Measurements from ENCODE around the gene CDK8. TPM values are rescaled to one million over a fixed set of nuclear protein-coding genes. Genes with fewer than 3 reads are reported as not detected.

CDK8 gene
- total and polyA plus RNA-seq, 2 experiments from 2014 or later: 16.1 to 27.0 TPM

DNA sequence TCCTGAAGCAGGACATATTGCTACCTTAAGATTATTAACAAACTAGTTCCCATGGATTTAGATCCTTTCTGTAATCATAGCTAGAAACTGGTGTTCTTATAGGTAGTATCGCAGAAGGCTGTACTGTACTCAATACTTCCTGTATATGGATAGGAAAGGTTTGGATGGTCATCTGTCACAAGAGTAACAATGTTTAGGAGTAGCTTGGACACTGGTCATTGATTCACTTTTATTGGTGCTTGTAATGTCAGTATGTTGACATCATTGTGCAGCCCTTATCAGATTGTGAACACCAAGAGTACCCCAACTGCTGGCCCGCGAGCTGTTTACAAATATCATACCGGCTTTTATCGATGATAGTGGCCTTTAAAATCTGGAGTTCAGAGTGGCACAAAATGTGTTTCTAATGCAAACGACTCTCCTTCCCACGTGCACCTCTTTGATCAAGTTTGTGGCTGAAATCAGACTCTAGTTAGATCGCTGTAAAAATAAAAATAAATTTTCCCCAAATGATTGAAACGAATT, 605 bp upstream of the CDK8 start:
- Histone ChIP-seq H4K20me1 (ENCODE audit: insufficient read depth, poor library complexity, severe bottlenecking) (peaks cover 31% of the 10 kb centered on the region), H3K9me3 (ENCODE audit: low read depth) (no peaks in the 10 kb centered on the region), H2AFZ (peak overlapping the region; percentile 90), H3K4me3 (no peak overlapping the region), H3K27me3 (no peaks in the 10 kb centered on the region), H3K36me3 (replicated peaks; ENCODE audit: insufficient read depth, low read depth) (no peaks in the 10 kb centered on the region), H3K79me2 (peaks cover 35% of the 10 kb centered on the region), H3K9me2 (replicated peaks; ENCODE audit: insufficient read depth) (no peaks in the 10 kb centered on the region), H3K4me1 (ENCODE audit: insufficient read depth) (peaks cover 18% of the 10 kb centered on the region), H3K4me2 (peak overlapping the region; percentile 84), H3K27ac (no peak overlapping the region)
- WGBS (ENCODE audit: low lambda C conversion rate, missing lambda C conversion rate): 49% methylated on average over 9 of the region's 9 CpGs
- DNase-seq (ENCODE audit: low spot score): no peak
- TF ChIP-seq EZH2phosphoT487 (IDR thresholded peaks at IDR 0.05; ENCODE audit: low read depth, severe bottlenecking, unreplicated experiment) (no peak), EZH2 (IDR thresholded peaks at IDR 0.05; ENCODE audit: borderline replicate concordance) (no peak)
- TF ChIP-seq, protein P1, sequence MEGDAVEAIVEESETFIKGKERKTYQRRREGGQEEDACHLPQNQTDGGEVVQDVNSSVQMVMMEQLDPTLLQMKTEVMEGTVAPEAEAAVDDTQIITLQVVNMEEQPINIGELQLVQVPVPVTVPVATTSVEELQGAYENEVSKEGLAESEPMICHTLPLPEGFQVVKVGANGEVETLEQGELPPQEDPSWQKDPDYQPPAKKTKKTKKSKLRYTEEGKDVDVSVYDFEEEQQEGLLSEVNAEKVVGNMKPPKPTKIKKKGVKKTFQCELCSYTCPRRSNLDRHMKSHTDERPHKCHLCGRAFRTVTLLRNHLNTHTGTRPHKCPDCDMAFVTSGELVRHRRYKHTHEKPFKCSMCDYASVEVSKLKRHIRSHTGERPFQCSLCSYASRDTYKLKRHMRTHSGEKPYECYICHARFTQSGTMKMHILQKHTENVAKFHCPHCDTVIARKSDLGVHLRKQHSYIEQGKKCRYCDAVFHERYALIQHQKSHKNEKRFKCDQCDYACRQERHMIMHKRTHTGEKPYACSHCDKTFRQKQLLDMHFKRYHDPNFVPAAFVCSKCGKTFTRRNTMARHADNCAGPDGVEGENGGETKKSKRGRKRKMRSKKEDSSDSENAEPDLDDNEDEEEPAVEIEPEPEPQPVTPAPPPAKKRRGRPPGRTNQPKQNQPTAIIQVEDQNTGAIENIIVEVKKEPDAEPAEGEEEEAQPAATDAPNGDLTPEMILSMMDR (IDR thresholded peaks at IDR 0.05; ENCODE audit: poor library complexity): no peak

DNA sequence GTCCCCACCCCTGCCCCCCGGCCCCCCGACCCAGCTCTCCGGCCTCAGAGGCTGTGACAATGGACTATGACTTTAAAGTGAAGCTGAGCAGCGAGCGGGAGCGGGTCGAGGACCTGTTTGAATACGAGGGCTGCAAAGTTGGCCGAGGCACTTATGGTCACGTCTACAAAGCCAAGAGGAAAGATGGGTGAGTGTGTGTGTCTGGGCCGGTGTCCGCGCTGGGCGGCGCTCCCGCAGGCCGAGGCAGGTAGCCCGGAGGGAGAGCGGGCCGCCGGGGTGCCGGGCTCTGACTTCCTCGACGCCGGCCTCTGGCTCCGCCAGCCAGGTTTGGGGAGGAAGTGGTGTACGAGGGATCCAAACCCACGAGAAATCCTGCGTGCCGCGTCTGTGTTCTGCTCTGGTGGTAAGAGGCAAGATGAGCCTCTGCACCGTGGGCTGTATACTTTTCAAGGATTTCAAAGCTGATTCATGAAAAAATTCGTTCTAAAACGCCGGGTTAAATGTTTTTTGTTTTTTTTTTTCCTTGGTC, 718 bp downstream of the CDK8 start:
- peaks cover 36% of the 10 kb centered on the region for H4K20me1 ChIP-seq (ENCODE audit: insufficient read depth, poor library complexity, severe bottlenecking)
- WGBS (ENCODE audit: low lambda C conversion rate, missing lambda C conversion rate): under 1% methylated on average over 34 of the region's 35 CpGs
- no peak for TF ChIP-seq EZH2 (IDR thresholded peaks at IDR 0.05; ENCODE audit: borderline replicate concordance)
- TF ChIP-seq, protein P1 (IDR thresholded peaks at IDR 0.05; ENCODE audit: poor library complexity): peak; percentile 11
- H3K27ac ChIP-seq: peak overlapping the region; percentile 96
- H3K9me3 ChIP-seq (ENCODE audit: low read depth): no peaks in the 10 kb centered on the region
- H2AFZ ChIP-seq: peak overlapping the region; percentile 90
- no peaks in the 10 kb centered on the region for H3K27me3 ChIP-seq
- H3K4me3 ChIP-seq: peak overlapping the region; percentile 84
- no peaks in the 10 kb centered on the region for H3K9me2 ChIP-seq (replicated peaks; ENCODE audit: insufficient read depth)
- peaks cover 18% of the 10 kb centered on the region for H3K4me1 ChIP-seq (ENCODE audit: insufficient read depth)
- H3K4me2 ChIP-seq: peak overlapping the region; percentile 84
- H3K79me2 ChIP-seq: peaks cover 49% of the 10 kb centered on the region
- no peaks in the 10 kb centered on the region for H3K36me3 ChIP-seq (replicated peaks; ENCODE audit: insufficient read depth, low read depth)
- peak; percentile 71 for DNase-seq (ENCODE audit: low spot score)

DNA sequence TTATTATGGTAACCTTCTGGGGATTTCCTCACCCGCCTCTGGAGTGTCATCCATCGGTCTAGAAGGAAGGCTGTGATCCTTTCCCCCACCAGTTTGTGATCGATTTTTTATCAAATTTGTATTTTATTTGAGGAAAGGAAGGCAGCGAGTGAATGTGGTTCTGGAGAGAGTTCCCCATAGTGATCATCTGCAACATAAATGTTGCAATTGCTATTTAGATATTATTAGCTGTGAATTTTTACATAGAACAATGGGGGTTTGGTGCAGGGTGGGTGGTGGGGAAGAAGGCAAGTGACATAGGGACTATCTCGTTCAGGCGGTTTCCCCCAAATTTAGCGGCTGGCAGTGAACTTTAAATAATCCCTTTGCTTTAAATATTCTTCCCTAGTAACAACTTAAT, 1.2 kb downstream of the CDK8 start:
- DNase-seq (ENCODE audit: low spot score): no peak
- Histone ChIP-seq H3K4me3 (peak overlapping the region; percentile 84), H3K4me2 (peak overlapping the region; percentile 84), H3K9me2 (replicated peaks; ENCODE audit: insufficient read depth) (no peaks in the 10 kb centered on the region), H2AFZ (peak overlapping the region; percentile 90), H3K27ac (peak overlapping the region; percentile 96), H3K79me2 (peaks cover 53% of the 10 kb centered on the region), H3K27me3 (no peaks in the 10 kb centered on the region), H3K36me3 (replicated peaks; ENCODE audit: insufficient read depth, low read depth) (no peaks in the 10 kb centered on the region), H4K20me1 (ENCODE audit: insufficient read depth, poor library complexity, severe bottlenecking) (peaks cover 41% of the 10 kb centered on the region), H3K9me3 (ENCODE audit: low read depth) (no peaks in the 10 kb centered on the region), H3K4me1 (ENCODE audit: insufficient read depth) (peaks cover 18% of the 10 kb centered on the region)
- no peak for TF ChIP-seq EZH2 (IDR thresholded peaks at IDR 0.05; ENCODE audit: borderline replicate concordance)
- TF ChIP-seq EZH2phosphoT487 (IDR thresholded peaks at IDR 0.05; ENCODE audit: low read depth, severe bottlenecking, unreplicated experiment): no peak
- TF ChIP-seq, protein P1 (IDR thresholded peaks at IDR 0.05; ENCODE audit: poor library complexity): no peak
- WGBS (ENCODE audit: low lambda C conversion rate, missing lambda C conversion rate): 2% methylated on average over 7 of the region's 7 CpGs
